Measurements from ENCODE around the gene FGD5. TPM values are rescaled to one million over a fixed set of nuclear protein-coding genes. Genes with fewer than 3 reads are reported as not detected.

FGD5 gene
- total RNA-seq, 4 donors from 2014 or later, result 10.0 to 66.8 (median 19.2) TPM

GRCh38 chr3:14885307-14885706 lies 66.5 kb downstream of the FGD5 start:
- no peaks in the 10 kb centered on the region for H3K27me3 ChIP-seq
- no peaks in the 10 kb centered on the region for H3K9me3 ChIP-seq
- H3K36me3 ChIP-seq, result no peaks in the 10 kb centered on the region
- intact Hi-C loops (cut with DNase I; ENCODE audit: low total_unique reads), result no loop called here
- H3K27ac ChIP-seq, result no peak overlapping the region
- TF ChIP-seq CTCF (IDR thresholded peaks at IDR 0.05), result no peak
- TF ChIP-seq POLR2A (IDR thresholded peaks at IDR 0.05), result no peak
- no peak overlapping the region for H3K4me3 ChIP-seq
- no peak for DNase-seq
- no peaks in the 10 kb centered on the region for H3K4me1 ChIP-seq

- Histone ChIP-seq H3K9me3 (no peaks in the 10 kb centered on the region), H3K27me3 (no peaks in the 10 kb centered on the region), H3K4me1 (no peaks in the 10 kb centered on the region), H3K36me3 (no peaks in the 10 kb centered on the region), H3K27ac (no peak overlapping the region), H3K4me3 (no peak overlapping the region)
- intact Hi-C loops (cut with DNase I; ENCODE audit: low total_unique reads), result no loop called here
- DNase-seq, result no peak
- TF ChIP-seq CTCF (IDR thresholded peaks at IDR 0.05), result no peak
- no peak for TF ChIP-seq POLR2A (IDR thresholded peaks at IDR 0.05)
Observed at GRCh38 chr3:14886101-14886500, 67.3 kb downstream of the FGD5 start.

GRCh38 chr3:14889205-14889604 lies 70.4 kb downstream of the FGD5 start:
- Histone ChIP-seq H3K27me3 (no peaks in the 10 kb centered on the region), H3K9me3 (no peaks in the 10 kb centered on the region), H3K27ac (no peak overlapping the region), H3K4me1 (no peaks in the 10 kb centered on the region), H3K36me3 (no peaks in the 10 kb centered on the region), H3K4me3 (no peak overlapping the region)
- intact Hi-C loops (cut with DNase I; ENCODE audit: low total_unique reads), result no loop called here
- TF ChIP-seq POLR2A (IDR thresholded peaks at IDR 0.05) (no peak), CTCF (IDR thresholded peaks at IDR 0.05) (no peak)
- no peak for DNase-seq

GRCh38 chr3:14889943-14890342 lies 71.2 kb downstream of the FGD5 start:
- Histone ChIP-seq H3K4me3 (no peak overlapping the region), H3K36me3 (no peaks in the 10 kb centered on the region), H3K27me3 (no peaks in the 10 kb centered on the region), H3K9me3 (no peaks in the 10 kb centered on the region), H3K27ac (no peak overlapping the region), H3K4me1 (no peaks in the 10 kb centered on the region)
- DNase-seq, result no peak
- TF ChIP-seq CTCF (IDR thresholded peaks at IDR 0.05) (no peak), POLR2A (IDR thresholded peaks at IDR 0.05) (no peak)
- intact Hi-C loops (cut with DNase I; ENCODE audit: low total_unique reads), result no loop called here

GRCh38 chr3:14890476-14890875 lies 71.7 kb downstream of the FGD5 start:
- DNase-seq, result no peak
- no peak overlapping the region for H3K27ac ChIP-seq
- no peak for TF ChIP-seq POLR2A (IDR thresholded peaks at IDR 0.05)
- TF ChIP-seq CTCF (IDR thresholded peaks at IDR 0.05), result no peak
- intact Hi-C loops (cut with DNase I; ENCODE audit: low total_unique reads), result no loop called here
- H3K4me1 ChIP-seq, result no peaks in the 10 kb centered on the region
- no peaks in the 10 kb centered on the region for H3K27me3 ChIP-seq
- no peak overlapping the region for H3K4me3 ChIP-seq
- H3K36me3 ChIP-seq, result no peaks in the 10 kb centered on the region
- no peaks in the 10 kb centered on the region for H3K9me3 ChIP-seq

All from uterus (tissue), 4 donors.